Epidermal melanocyte (primary cell): Measurements from ENCODE around the gene TRMT44.
"Not testable (repeated sequence)": the region's sequence is repeated elsewhere in the genome, so short reads cannot be mapped to it uniquely, and the experiment has no call there.

ENCODE experiments used
- DNase-seq: peaks from one replicate; pipeline ENCODE4 v3.0.0; 2011; ENCODE audit warnings: low spot score; ENCODE audit not compliant: insufficient read length

The TRMT44 gene

GRCh38 chr4:8440492-8441311 lies at the start of gene TRMT44, which contains the start of gene ACOX3:
Gene TRMT44, plus strand, starts transcription at chr4:8440777. Its CDS starts 46 bp downstream, at chr4:8440823.
Gene ACOX3, minus strand, starts transcription at chr4:8440723. Its CDS starts 24,202 bp downstream, at chr4:8416521.
- DNase-seq, result peak; percentile 72

GRCh38 chr4:8391071-8391470 lies 49.5 kb upstream of the TRMT44 start:
- no peak for DNase-seq

- DNase-seq, result no peak
These were observed 48.6 kb upstream of the TRMT44 start for GRCh38 chr4:8391972-8392371.

GRCh38 chr4:8392591-8393190 lies 47.9 kb upstream of the TRMT44 start:
- no peak for DNase-seq

GRCh38 chr4:8393593-8394038 lies 47.0 kb upstream of the TRMT44 start:
- DNase-seq, result peak; percentile 82

GRCh38 chr4:8394061-8394519 lies 46.5 kb upstream of the TRMT44 start:
- DNase-seq, result no peak

GRCh38 chr4:8394806-8395205 lies 45.8 kb upstream of the TRMT44 start:
- DNase-seq, result no peak

- no peak for DNase-seq
These were observed 44.9 kb upstream of the TRMT44 start for GRCh38 chr4:8395504-8396296.

GRCh38 chr4:8396762-8397406 lies 43.7 kb upstream of the TRMT44 start:
- DNase-seq, result no peak

GRCh38 chr4:8398347-8398746 lies 42.2 kb upstream of the TRMT44 start:
- no peak for DNase-seq

- DNase-seq, result no peak
These were observed 41.3 kb upstream of the TRMT44 start for GRCh38 chr4:8399298-8399697.

GRCh38 chr4:8400632-8401325 lies 39.8 kb upstream of the TRMT44 start:
- DNase-seq, result no peak

- no peak for DNase-seq
These were observed 38.9 kb upstream of the TRMT44 start for GRCh38 chr4:8401665-8402064.

- DNase-seq, result no peak
These were observed 38.4 kb upstream of the TRMT44 start for GRCh38 chr4:8402181-8402597.

GRCh38 chr4:8402640-8403039 lies 37.9 kb upstream of the TRMT44 start:
- DNase-seq, result no peak

GRCh38 chr4:8403173-8403753 lies 37.3 kb upstream of the TRMT44 start:
- DNase-seq, result peak; percentile 92

- DNase-seq, result no peak
These were observed 36.6 kb upstream of the TRMT44 start for GRCh38 chr4:8403976-8404375.

- no peak for DNase-seq
These were observed 35.6 kb upstream of the TRMT44 start for GRCh38 chr4:8404791-8405515.

GRCh38 chr4:8405516-8405875 lies 35.1 kb upstream of the TRMT44 start:
- no peak for DNase-seq

- not testable (repeated sequence) for DNase-seq
These were observed 33.7 kb upstream of the TRMT44 start for GRCh38 chr4:8406887-8407286.
